GM12892 (cell line): ENCODE results near the gene BANF2.

Experiments
- POLR2A ChIP-seq: IDR thresholded peaks from 2 replicates; pipeline ENCODE4 v1.6.1; 2011; ENCODE audit warnings: low read depth, low read length, control low read depth
- POLR2AphosphoS5 ChIP-seq: IDR thresholded peaks from 2 replicates; pipeline ENCODE4 v1.6.1; 2011; ENCODE audit warnings: low read depth, low read length, control low read depth

- no peak for TF ChIP-seq POLR2AphosphoS5
- no peak for TF ChIP-seq POLR2A
Observed at GRCh38 chr20:17762873-17763557, 63.2 kb downstream of the BANF2 start.
